ENCODE data around the gene PFN4. TPM values are rescaled to one million over a fixed set of nuclear protein-coding genes. Genes with fewer than 3 reads are reported as not detected.
"Not testable (repeated sequence)": the region's sequence is repeated elsewhere in the genome, so short reads cannot be mapped to it uniquely, and the experiment has no call there.

PFN4 gene
- total and polyA plus RNA-seq, 2 donors (not counting 1 experiment from before 2014, with no cell fraction given), result 0.26 to 0.66 TPM

GRCh38 chr2:24110660-24111303, 12.4 kb downstream of the PFN4 start:
- Histone ChIP-seq H3K9me3 (ENCODE audit: control insufficient read depth, insufficient read depth, low read depth, low read length) (no peaks in the 10 kb centered on the region), H3K4me1 (ENCODE audit: control insufficient read depth, extremely low read depth, insufficient read depth, low read length) (no peaks in the 10 kb centered on the region), H3K9ac (ENCODE audit: insufficient read depth, low read length) (no peak overlapping the region), H3K27ac (ENCODE audit: insufficient read depth, low read length) (no peak overlapping the region), H3K36me3 (ENCODE audit: control insufficient read depth, insufficient read depth, low read length) (no peaks in the 10 kb centered on the region), H4K20me1 (ENCODE audit: control insufficient read depth, extremely low read depth, insufficient read depth, low read length) (no peaks in the 10 kb centered on the region), H3K4me3 (replicated peaks in 1 of 4; ENCODE audit: control extremely low read depth in 1 of 4, insufficient read depth in 1 of 4, low read depth in 3 of 4, low read length in 4 of 4) (no peak overlapping the region), H2AFZ (ENCODE audit: low read length) (no peak overlapping the region), H3K4me2 (ENCODE audit: extremely low read depth, insufficient read depth, low read length) (no peak overlapping the region), H3K79me2 (ENCODE audit: control insufficient read depth, insufficient read depth, low read length) (no peaks in the 10 kb centered on the region), H3K27me3 (ENCODE audit: control insufficient read depth, insufficient read depth, low read length) (no peaks in the 10 kb centered on the region)
- no peak for DNase-seq (ENCODE audit: low read depth in 2 of 2)
- TF ChIP-seq CTCF (conservative IDR thresholded peaks at IDR 0.05 in 1 of 2, IDR thresholded peaks at IDR 0.05 in 1 of 2; ENCODE audit: low read depth in 1 of 2, low read length in 2 of 2) (no peak), EZH2 (IDR thresholded peaks at IDR 0.05; ENCODE audit: low read length, missing control alignments) (no peak)

GRCh38 chr2:24109431-24109830, 13.7 kb downstream of the PFN4 start:
- not testable (repeated sequence) for H3K27ac ChIP-seq (ENCODE audit: insufficient read depth, low read length); H3K4me1 ChIP-seq (ENCODE audit: control insufficient read depth, extremely low read depth, insufficient read depth, low read length); DNase-seq (ENCODE audit: low read depth in 2 of 2); H3K9ac ChIP-seq (ENCODE audit: insufficient read depth, low read length); H3K9me3 ChIP-seq (ENCODE audit: control insufficient read depth, insufficient read depth, low read depth, low read length); H2AFZ ChIP-seq (ENCODE audit: low read length); H3K4me3 ChIP-seq (replicated peaks in 1 of 4; ENCODE audit: control extremely low read depth in 1 of 4, insufficient read depth in 1 of 4, low read depth in 3 of 4, low read length in 4 of 4); H4K20me1 ChIP-seq (ENCODE audit: control insufficient read depth, extremely low read depth, insufficient read depth, low read length); H3K79me2 ChIP-seq (ENCODE audit: control insufficient read depth, insufficient read depth, low read length); H3K27me3 ChIP-seq (ENCODE audit: control insufficient read depth, insufficient read depth, low read length); H3K36me3 ChIP-seq (ENCODE audit: control insufficient read depth, insufficient read depth, low read length); H3K4me2 ChIP-seq (ENCODE audit: extremely low read depth, insufficient read depth, low read length)

- H3K4me1 ChIP-seq (ENCODE audit: control insufficient read depth, extremely low read depth, insufficient read depth, low read length), result no peaks in the 10 kb centered on the region
- no peaks in the 10 kb centered on the region for H4K20me1 ChIP-seq (ENCODE audit: control insufficient read depth, extremely low read depth, insufficient read depth, low read length)
- H3K4me3 ChIP-seq (replicated peaks in 1 of 4; ENCODE audit: control extremely low read depth in 1 of 4, insufficient read depth in 1 of 4, low read depth in 3 of 4, low read length in 4 of 4), result no peak overlapping the region
- H3K27ac ChIP-seq (ENCODE audit: insufficient read depth, low read length), result no peak overlapping the region
- no peaks in the 10 kb centered on the region for H3K9me3 ChIP-seq (ENCODE audit: control insufficient read depth, insufficient read depth, low read depth, low read length)
- no peaks in the 10 kb centered on the region for H3K36me3 ChIP-seq (ENCODE audit: control insufficient read depth, insufficient read depth, low read length)
- no peak overlapping the region for H2AFZ ChIP-seq (ENCODE audit: low read length)
- TF ChIP-seq EZH2 (IDR thresholded peaks at IDR 0.05; ENCODE audit: low read length, missing control alignments), result no peak
- TF ChIP-seq CTCF (conservative IDR thresholded peaks at IDR 0.05 in 1 of 2, IDR thresholded peaks at IDR 0.05 in 1 of 2; ENCODE audit: low read depth in 1 of 2, low read length in 2 of 2), result no peak
- H3K4me2 ChIP-seq (ENCODE audit: extremely low read depth, insufficient read depth, low read length), result no peak overlapping the region
- no peaks in the 10 kb centered on the region for H3K79me2 ChIP-seq (ENCODE audit: control insufficient read depth, insufficient read depth, low read length)
- no peak overlapping the region for H3K9ac ChIP-seq (ENCODE audit: insufficient read depth, low read length)
- DNase-seq (ENCODE audit: low read depth in 2 of 2), result no peak
- H3K27me3 ChIP-seq (ENCODE audit: control insufficient read depth, insufficient read depth, low read length), result no peaks in the 10 kb centered on the region
Measured at GRCh38 chr2:24107336-24107735, 15.8 kb downstream of the PFN4 start.
